ENCODE measurements around the gene HSF5. TPM values are rescaled to one million over a fixed set of nuclear protein-coding genes. Genes with fewer than 3 reads are reported as not detected.

HSF5 gene
- total and polyA plus RNA-seq, 2 donors (not counting 3 experiments of a cell fraction or from before 2014, with no cell fraction given), result 0.03 TPM; not detected in 1

GRCh38 chr17:58516644-58517377 is 28.6 kb upstream of the HSF5 start:
- dilution Hi-C loops (cut with MboI; ENCODE audit: extremely low pct_ligation_motif_present, low sequenced_read_pairs) (no loop called here), intact Hi-C loops (cut with micrococcal nuclease) (loop anchor here (1.0 to 5.0 kb wide), 5 partner anchors 165 to 910 kb away; partner anchors contain the start of genes PPM1E, PRR11, SKA2 and SUPT4H1)
- TF ChIP-seq MAX (IDR thresholded peaks at IDR 0.05; ENCODE audit: insufficient read depth, insufficient read length) (no peak), POLR2A (IDR thresholded peaks at IDR 0.05; ENCODE audit: low read depth, low read length) (no peak), FOS (IDR thresholded peaks at IDR 0.05; ENCODE audit: borderline replicate concordance, insufficient read depth, low read length) (no peak), GATA2 (IDR thresholded peaks at IDR 0.05; ENCODE audit: insufficient read depth, insufficient read length, low read depth, low read length) (no peak), EZH2 (IDR thresholded peaks at IDR 0.05; ENCODE audit: borderline replicate concordance, low read depth, low read length, severe bottlenecking) (no peak), JUN (IDR thresholded peaks at IDR 0.05; ENCODE audit: borderline replicate concordance, insufficient read depth, insufficient read length, low read depth) (no peak), MYC (IDR thresholded peaks at IDR 0.05; ENCODE audit: low read depth, low read length) (no peak), POLR2AphosphoS5 (IDR thresholded peaks at IDR 0.05; ENCODE audit: insufficient read depth, low read depth, low read length) (no peak)
- TF ChIP-seq, protein P1, sequence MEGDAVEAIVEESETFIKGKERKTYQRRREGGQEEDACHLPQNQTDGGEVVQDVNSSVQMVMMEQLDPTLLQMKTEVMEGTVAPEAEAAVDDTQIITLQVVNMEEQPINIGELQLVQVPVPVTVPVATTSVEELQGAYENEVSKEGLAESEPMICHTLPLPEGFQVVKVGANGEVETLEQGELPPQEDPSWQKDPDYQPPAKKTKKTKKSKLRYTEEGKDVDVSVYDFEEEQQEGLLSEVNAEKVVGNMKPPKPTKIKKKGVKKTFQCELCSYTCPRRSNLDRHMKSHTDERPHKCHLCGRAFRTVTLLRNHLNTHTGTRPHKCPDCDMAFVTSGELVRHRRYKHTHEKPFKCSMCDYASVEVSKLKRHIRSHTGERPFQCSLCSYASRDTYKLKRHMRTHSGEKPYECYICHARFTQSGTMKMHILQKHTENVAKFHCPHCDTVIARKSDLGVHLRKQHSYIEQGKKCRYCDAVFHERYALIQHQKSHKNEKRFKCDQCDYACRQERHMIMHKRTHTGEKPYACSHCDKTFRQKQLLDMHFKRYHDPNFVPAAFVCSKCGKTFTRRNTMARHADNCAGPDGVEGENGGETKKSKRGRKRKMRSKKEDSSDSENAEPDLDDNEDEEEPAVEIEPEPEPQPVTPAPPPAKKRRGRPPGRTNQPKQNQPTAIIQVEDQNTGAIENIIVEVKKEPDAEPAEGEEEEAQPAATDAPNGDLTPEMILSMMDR (IDR thresholded peaks at IDR 0.05; ENCODE audit: extremely low read depth in 1 of 2, insufficient read depth in 1 of 2, low read depth in 1 of 2, low read length in 2 of 2), result no peak
- ChIA-PET POLR2A (interaction anchor here (2.6 to 3.0 kb wide), 2 partner anchors 114 to 142 kb away, joined by 15 to 46 read pairs; no protein-coding TSS in a partner anchor), CTCF (interaction anchor here (2.2 to 3.9 kb wide), 2 partner anchors 61 to 70 kb away, joined by 13 to 56 read pairs; no protein-coding TSS in a partner anchor)
- FAIRE-seq (no peak), DNase-seq (ENCODE audit: low read depth, low spot score) (no peak)
- Histone ChIP-seq H2AFZ (ENCODE audit: low read depth, low read length) (peak overlapping the region; percentile 43), H3K4me3 (replicated peaks in 1 of 3; ENCODE audit: insufficient read depth in 1 of 3, low read depth in 1 of 3, low read length in 3 of 3) (peak overlapping the region in 2 of 3 experiments; percentile 41 to 48), H3K4me2 (ENCODE audit: insufficient read depth, low read length) (peak overlapping the region; percentile 33), H3K36me3 (ENCODE audit: control insufficient read depth in 2 of 2, extremely low read depth in 1 of 2, insufficient read depth in 2 of 2, low read length in 2 of 2) (peaks cover 0 to 5% of the 10 kb centered on the region in 2 experiments), H3K9me3 (replicated peaks; ENCODE audit: control insufficient read depth, insufficient read depth, low read length) (no peaks in the 10 kb centered on the region), H3K4me1 (ENCODE audit: control insufficient read depth, extremely low read depth, insufficient read depth, low read length) (peaks cover 18% of the 10 kb centered on the region), H3K27me3 (ENCODE audit: control insufficient read depth in 2 of 2, insufficient read depth in 2 of 2, low read length in 2 of 2) (no peaks in the 10 kb centered on the region), H3K9ac (replicated peaks; ENCODE audit: extremely low read depth, insufficient read depth, low read length) (peak overlapping the region; percentile 47), H4K20me1 (replicated peaks; ENCODE audit: control insufficient read depth, extremely low read depth, insufficient read depth, low read length) (no peaks in the 10 kb centered on the region), H3K79me2 (ENCODE audit: control insufficient read depth, insufficient read depth, low read length) (no peaks in the 10 kb centered on the region), H3K27ac (ENCODE audit: insufficient read depth, low read depth, low read length) (peak overlapping the region; percentile 31), H3K9me1 (replicated peaks; ENCODE audit: control insufficient read depth, extremely low read depth, insufficient read depth, low read length) (no peaks in the 10 kb centered on the region)
- BruUV-seq (replicated peaks), result no TSS peak
